WTC11 (cell line): ENCODE results near the gene YAF2. TPM values are rescaled to one million over a fixed set of nuclear protein-coding genes. Genes with fewer than 3 reads are reported as not detected.

Experiments used
- ATAC-seq: fragments of 200-7000 bp; cut with Tn5 transposase; 2 replicates; pipeline ENCODE4 v1.10.0; 2021; ENCODE audit warnings: mild to moderate bottlenecking, moderate library complexity
- CTCF ChIA-PET: fragments of 300-600 bp; sonication (Branson Sonifier 250); formaldehyde crosslinking; loops from one replicate; lab custom pipeline; 2021; ENCODE audit warnings: antibody characterized with exemption; lab: Charles Lee
- POLR2A ChIA-PET: fragments of 350-600 bp; sonication (Branson Sonifier 250); formaldehyde crosslinking; loops from one replicate; lab custom pipeline; 2021; ENCODE audit warnings: antibody characterized with exemption; lab: Charles Lee
- DNase-seq: peaks from one replicate; pipeline ENCODE4 v3.0.0; 2021; ENCODE audit warnings: low spot score
- H3K27ac Mint-ChIP-seq: 2 replicates; pipeline ENCODE4 v1.8.0; 2021; ENCODE audit warnings: mixed read lengths
- H3K27me3 Mint-ChIP-seq: 2 replicates; pipeline ENCODE4 v1.8.0; 2021; ENCODE audit warnings: low read depth, mild to moderate bottlenecking, moderate library complexity, mixed read lengths
- H3K36me3 Mint-ChIP-seq: 2 replicates; pipeline ENCODE4 v1.8.0; 2021; ENCODE audit warnings: mixed read lengths
- H3K4me1 Mint-ChIP-seq: 2 replicates; pipeline ENCODE4 v1.8.0; 2022; ENCODE audit warnings: mixed read lengths
- H3K4me3 Mint-ChIP-seq: 2 replicates; pipeline ENCODE4 v1.8.0; 2021; ENCODE audit warnings: mild to moderate bottlenecking, moderate library complexity, mixed read lengths
- H3K9me3 Mint-ChIP-seq: 2 replicates; pipeline ENCODE4 v1.8.0; 2021; ENCODE audit warnings: mixed read lengths
- ATF2 ChIP-seq: sonication (generic); formaldehyde crosslinking; IDR thresholded peaks from 2 replicates; pipeline ENCODE4 v1.8.1; 2022; ENCODE audit warnings: low read depth, missing genetic modification reagents, borderline replicate concordance
- ATF6 ChIP-seq: sonication (generic); formaldehyde crosslinking; IDR thresholded peaks from 2 replicates; pipeline ENCODE4 v1.8.1; 2023; ENCODE audit warnings: mild to moderate bottlenecking, missing genetic modification reagents
- E2F4 ChIP-seq: sonication (generic); formaldehyde crosslinking; IDR thresholded peaks from 2 replicates; pipeline ENCODE4 v1.8.1; 2022; ENCODE audit warnings: low read depth, mild to moderate bottlenecking, moderate library complexity, missing genetic modification reagents, borderline replicate concordance
- EMX1 ChIP-seq: fragments of 250-450 bp; sonication (Bioruptor Pico); IDR thresholded peaks from 2 replicates; pipeline ENCODE4 v1.8.0; 2021; ENCODE audit warnings: mild to moderate bottlenecking
- ETV6 ChIP-seq: sonication (generic); formaldehyde crosslinking; IDR thresholded peaks from 2 replicates; pipeline ENCODE4 v1.8.1; 2022; ENCODE audit warnings: mild to moderate bottlenecking, missing genetic modification reagents
- FOXK1 ChIP-seq: sonication (generic); formaldehyde crosslinking; IDR thresholded peaks from 2 replicates; pipeline ENCODE4 v1.8.0; 2022; ENCODE audit warnings: mild to moderate bottlenecking, moderate library complexity, missing genetic modification reagents
- GTF2I ChIP-seq: fragments of 250-450 bp; sonication (Bioruptor Pico); conservative IDR thresholded peaks from 2 replicates; pipeline ENCODE4 v1.4.0; 2021; ENCODE audit warnings: mild to moderate bottlenecking
- HMGXB4 ChIP-seq: sonication (generic); formaldehyde crosslinking; IDR thresholded peaks from 2 replicates; pipeline ENCODE4 v1.8.1; 2023; ENCODE audit warnings: mild to moderate bottlenecking, moderate library complexity, missing genetic modification reagents
- MXD4 ChIP-seq: fragments of 250-450 bp; sonication (Bioruptor Pico); IDR thresholded peaks from 2 replicates; pipeline ENCODE4 v1.8.0; 2021; ENCODE audit warnings: mild to moderate bottlenecking, moderate library complexity, borderline replicate concordance
- NR1H2 ChIP-seq: sonication (generic); formaldehyde crosslinking; IDR thresholded peaks from 2 replicates; pipeline ENCODE4 v1.9.0; 2021; ENCODE audit warnings: mild to moderate bottlenecking, moderate library complexity, missing genetic modification reagents
- PRRX2 ChIP-seq: fragments of 250-450 bp; sonication (Bioruptor Pico); IDR thresholded peaks from 2 replicates; pipeline ENCODE4 v1.8.0; 2021; ENCODE audit warnings: mild to moderate bottlenecking
- ZMAT4 ChIP-seq: fragments of 250-450 bp; sonication (Bioruptor Pico); IDR thresholded peaks from 2 replicates; pipeline ENCODE4 v1.9.0; 2021; ENCODE audit warnings: mild to moderate bottlenecking
- ZNF219 ChIP-seq: sonication (generic); formaldehyde crosslinking; IDR thresholded peaks from 2 replicates; pipeline ENCODE4 v1.8.0; 2023; ENCODE audit warnings: missing genetic modification reagents, mild to moderate bottlenecking, borderline replicate concordance
- ZNF281 ChIP-seq: sonication (generic); formaldehyde crosslinking; IDR thresholded peaks from 2 replicates; pipeline ENCODE4 v1.8.0; 2023; ENCODE audit warnings: mild to moderate bottlenecking, missing genetic modification reagents
- ZNF416 ChIP-seq: fragments of 250-450 bp; sonication (Bioruptor Pico); IDR thresholded peaks from 2 replicates; pipeline ENCODE4 v1.9.0; 2021; ENCODE audit warnings: mild to moderate bottlenecking, inconsistent platforms
- ZNF423 ChIP-seq: fragments of 250-450 bp; sonication (Bioruptor Pico); IDR thresholded peaks from 2 replicates; pipeline ENCODE4 v2.1.2; 2022; ENCODE audit warnings: mild to moderate bottlenecking, moderate library complexity
- total RNA-seq: library from RNA; stranded (reverse); gene quantifications from 3 replicates; pipeline ENCODE4 v1.2.3, GENCODE V29; 2021
- TF ChIP-seq, protein P1 (sequence below): sonication (generic); formaldehyde crosslinking; IDR thresholded peaks from 2 replicates; pipeline ENCODE4 v1.8.0; 2023; ENCODE audit warnings: missing genetic modification reagents, mild to moderate bottlenecking, borderline replicate concordance
- TF ChIP-seq, protein P2 (sequence below): sonication (generic); formaldehyde crosslinking; IDR thresholded peaks from 2 replicates; pipeline ENCODE4 v1.8.0; 2022; ENCODE audit warnings: missing genetic modification reagents

YAF2 gene
- total RNA-seq, 1 experiment from 2014 or later: 3.3 TPM

GRCh38 chr12:42221726-42222125, 16.3 kb downstream of the YAF2 start (continued):
- TF ChIP-seq, protein P1, sequence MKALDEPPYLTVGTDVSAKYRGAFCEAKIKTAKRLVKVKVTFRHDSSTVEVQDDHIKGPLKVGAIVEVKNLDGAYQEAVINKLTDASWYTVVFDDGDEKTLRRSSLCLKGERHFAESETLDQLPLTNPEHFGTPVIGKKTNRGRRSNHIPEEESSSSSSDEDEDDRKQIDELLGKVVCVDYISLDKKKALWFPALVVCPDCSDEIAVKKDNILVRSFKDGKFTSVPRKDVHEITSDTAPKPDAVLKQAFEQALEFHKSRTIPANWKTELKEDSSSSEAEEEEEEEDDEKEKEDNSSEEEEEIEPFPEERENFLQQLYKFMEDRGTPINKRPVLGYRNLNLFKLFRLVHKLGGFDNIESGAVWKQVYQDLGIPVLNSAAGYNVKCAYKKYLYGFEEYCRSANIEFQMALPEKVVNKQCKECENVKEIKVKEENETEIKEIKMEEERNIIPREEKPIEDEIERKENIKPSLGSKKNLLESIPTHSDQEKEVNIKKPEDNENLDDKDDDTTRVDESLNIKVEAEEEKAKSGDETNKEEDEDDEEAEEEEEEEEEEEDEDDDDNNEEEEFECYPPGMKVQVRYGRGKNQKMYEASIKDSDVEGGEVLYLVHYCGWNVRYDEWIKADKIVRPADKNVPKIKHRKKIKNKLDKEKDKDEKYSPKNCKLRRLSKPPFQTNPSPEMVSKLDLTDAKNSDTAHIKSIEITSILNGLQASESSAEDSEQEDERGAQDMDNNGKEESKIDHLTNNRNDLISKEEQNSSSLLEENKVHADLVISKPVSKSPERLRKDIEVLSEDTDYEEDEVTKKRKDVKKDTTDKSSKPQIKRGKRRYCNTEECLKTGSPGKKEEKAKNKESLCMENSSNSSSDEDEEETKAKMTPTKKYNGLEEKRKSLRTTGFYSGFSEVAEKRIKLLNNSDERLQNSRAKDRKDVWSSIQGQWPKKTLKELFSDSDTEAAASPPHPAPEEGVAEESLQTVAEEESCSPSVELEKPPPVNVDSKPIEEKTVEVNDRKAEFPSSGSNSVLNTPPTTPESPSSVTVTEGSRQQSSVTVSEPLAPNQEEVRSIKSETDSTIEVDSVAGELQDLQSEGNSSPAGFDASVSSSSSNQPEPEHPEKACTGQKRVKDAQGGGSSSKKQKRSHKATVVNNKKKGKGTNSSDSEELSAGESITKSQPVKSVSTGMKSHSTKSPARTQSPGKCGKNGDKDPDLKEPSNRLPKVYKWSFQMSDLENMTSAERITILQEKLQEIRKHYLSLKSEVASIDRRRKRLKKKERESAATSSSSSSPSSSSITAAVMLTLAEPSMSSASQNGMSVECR (CRISPR knock-in tag): no peak
- no peak for TF ChIP-seq ZNF416 (CRISPR knock-in tag)
- TF ChIP-seq FOXK1 (CRISPR knock-in tag): no peak

- H3K9me3 Mint-ChIP-seq: no peaks in the 10 kb centered on the region
- POLR2A ChIA-PET: no interaction called here
- CTCF ChIA-PET: no interaction called here
- TF ChIP-seq ZNF219 (no peak), PRRX2 (no peak), FOXK1 (CRISPR knock-in tag) (no peak), MXD4 (CRISPR knock-in tag) (no peak), GTF2I (CRISPR knock-in tag) (no peak), ZNF281 (CRISPR knock-in tag) (no peak), ATF6 (CRISPR knock-in tag) (no peak), ZNF416 (CRISPR knock-in tag) (no peak), EMX1 (no peak), ZMAT4 (CRISPR knock-in tag) (no peak), NR1H2 (no peak), HMGXB4 (no peak), ZNF423 (CRISPR knock-in tag) (no peak), ETV6 (CRISPR knock-in tag) (no peak), ATF2 (no peak), E2F4 (no peak)
- TF ChIP-seq, protein P2, sequence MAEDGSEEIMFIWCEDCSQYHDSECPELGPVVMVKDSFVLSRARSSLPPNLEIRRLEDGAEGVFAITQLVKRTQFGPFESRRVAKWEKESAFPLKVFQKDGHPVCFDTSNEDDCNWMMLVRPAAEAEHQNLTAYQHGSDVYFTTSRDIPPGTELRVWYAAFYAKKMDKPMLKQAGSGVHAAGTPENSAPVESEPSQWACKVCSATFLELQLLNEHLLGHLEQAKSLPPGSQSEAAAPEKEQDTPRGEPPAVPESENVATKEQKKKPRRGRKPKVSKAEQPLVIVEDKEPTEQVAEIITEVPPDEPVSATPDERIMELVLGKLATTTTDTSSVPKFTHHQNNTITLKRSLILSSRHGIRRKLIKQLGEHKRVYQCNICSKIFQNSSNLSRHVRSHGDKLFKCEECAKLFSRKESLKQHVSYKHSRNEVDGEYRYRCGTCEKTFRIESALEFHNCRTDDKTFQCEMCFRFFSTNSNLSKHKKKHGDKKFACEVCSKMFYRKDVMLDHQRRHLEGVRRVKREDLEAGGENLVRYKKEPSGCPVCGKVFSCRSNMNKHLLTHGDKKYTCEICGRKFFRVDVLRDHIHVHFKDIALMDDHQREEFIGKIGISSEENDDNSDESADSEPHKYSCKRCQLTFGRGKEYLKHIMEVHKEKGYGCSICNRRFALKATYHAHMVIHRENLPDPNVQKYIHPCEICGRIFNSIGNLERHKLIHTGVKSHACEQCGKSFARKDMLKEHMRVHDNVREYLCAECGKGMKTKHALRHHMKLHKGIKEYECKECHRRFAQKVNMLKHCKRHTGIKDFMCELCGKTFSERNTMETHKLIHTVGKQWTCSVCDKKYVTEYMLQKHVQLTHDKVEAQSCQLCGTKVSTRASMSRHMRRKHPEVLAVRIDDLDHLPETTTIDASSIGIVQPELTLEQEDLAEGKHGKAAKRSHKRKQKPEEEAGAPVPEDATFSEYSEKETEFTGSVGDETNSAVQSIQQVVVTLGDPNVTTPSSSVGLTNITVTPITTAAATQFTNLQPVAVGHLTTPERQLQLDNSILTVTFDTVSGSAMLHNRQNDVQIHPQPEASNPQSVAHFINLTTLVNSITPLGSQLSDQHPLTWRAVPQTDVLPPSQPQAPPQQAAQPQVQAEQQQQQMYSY (CRISPR knock-in tag): no peak
- H3K4me3 Mint-ChIP-seq: no peak overlapping the region
- no peaks in the 10 kb centered on the region for H3K36me3 Mint-ChIP-seq
- no peak for DNase-seq
- H3K4me1 Mint-ChIP-seq: no peaks in the 10 kb centered on the region
- no peaks in the 10 kb centered on the region; the same call in 1 of the 2 replicates for H3K27me3 Mint-ChIP-seq
- ATAC-seq: no peak
- no peak overlapping the region for H3K27ac Mint-ChIP-seq
Measured at GRCh38 chr12:42217656-42218055, 20.4 kb downstream of the YAF2 start.
